Measurements from ENCODE around the gene HECTD4.

The HECTD4 gene

GRCh38 chr12:112167031-112167461 is 215.2 kb downstream of the HECTD4 start:
- Histone ChIP-seq H3K4me2 (ENCODE audit: low read length) (no peak overlapping the region), H3K79me2 (ENCODE audit: control insufficient read depth, low read length) (no peaks in the 10 kb centered on the region), H4K20me1 (ENCODE audit: control insufficient read depth, insufficient read depth, low read depth, low read length) (no peaks in the 10 kb centered on the region), H3K9me2 (replicated peaks; ENCODE audit: control insufficient read depth, low read length) (no peaks in the 10 kb centered on the region), H3K27ac (ENCODE audit: low read depth, low read length) (no peak overlapping the region), H3F3A (ENCODE audit: control insufficient read depth, insufficient read depth) (no peaks in the 10 kb centered on the region), H3K27me3 (ENCODE audit: control insufficient read depth, low read length) (no peaks in the 10 kb centered on the region), H3K4me3 (ENCODE audit: low read length) (no peak overlapping the region), H3K9me3 (ENCODE audit: control insufficient read depth, insufficient read depth, low read length) (no peaks in the 10 kb centered on the region), H3K36me3 (ENCODE audit: control insufficient read depth, low read length) (peaks cover 6% of the 10 kb centered on the region), H3K4me1 (ENCODE audit: control insufficient read depth, low read length) (no peaks in the 10 kb centered on the region)
- no peak for TF ChIP-seq EZH2phosphoT487 (IDR thresholded peaks at IDR 0.05; ENCODE audit: borderline replicate concordance, low read length)
- TF ChIP-seq CTCF (IDR thresholded peaks at IDR 0.05; ENCODE audit: low read depth, low read length, poor library complexity, severe bottlenecking) = no peak

- Histone ChIP-seq H3K4me2 (ENCODE audit: low read length) (no peak overlapping the region), H3F3A (ENCODE audit: control insufficient read depth, insufficient read depth) (no peaks in the 10 kb centered on the region), H3K36me3 (ENCODE audit: control insufficient read depth, low read length) (peaks cover 7% of the 10 kb centered on the region), H3K4me1 (ENCODE audit: control insufficient read depth, low read length) (no peaks in the 10 kb centered on the region), H3K4me3 (ENCODE audit: low read length) (no peak overlapping the region), H3K79me2 (ENCODE audit: control insufficient read depth, low read length) (no peaks in the 10 kb centered on the region), H3K27ac (ENCODE audit: low read depth, low read length) (no peak overlapping the region), H3K9me2 (replicated peaks; ENCODE audit: control insufficient read depth, low read length) (no peaks in the 10 kb centered on the region), H3K9me3 (ENCODE audit: control insufficient read depth, insufficient read depth, low read length) (no peaks in the 10 kb centered on the region), H3K27me3 (ENCODE audit: control insufficient read depth, low read length) (no peaks in the 10 kb centered on the region), H4K20me1 (ENCODE audit: control insufficient read depth, insufficient read depth, low read depth, low read length) (no peaks in the 10 kb centered on the region)
- TF ChIP-seq CTCF (IDR thresholded peaks at IDR 0.05; ENCODE audit: low read depth, low read length, poor library complexity, severe bottlenecking) = no peak
- TF ChIP-seq EZH2phosphoT487 (IDR thresholded peaks at IDR 0.05; ENCODE audit: borderline replicate concordance, low read length) = no peak
These were observed 215.9 kb downstream of the HECTD4 start for GRCh38 chr12:112166051-112167015.

- H4K20me1 ChIP-seq (ENCODE audit: control insufficient read depth, insufficient read depth, low read depth, low read length) = no peaks in the 10 kb centered on the region
- no peaks in the 10 kb centered on the region for H3K79me2 ChIP-seq (ENCODE audit: control insufficient read depth, low read length)
- H3K9me2 ChIP-seq (replicated peaks; ENCODE audit: control insufficient read depth, low read length) = no peaks in the 10 kb centered on the region
- no peak overlapping the region for H3K27ac ChIP-seq (ENCODE audit: low read depth, low read length)
- H3K4me2 ChIP-seq (ENCODE audit: low read length) = no peak overlapping the region
- H3K27me3 ChIP-seq (ENCODE audit: control insufficient read depth, low read length) = no peaks in the 10 kb centered on the region
- TF ChIP-seq EZH2phosphoT487 (IDR thresholded peaks at IDR 0.05; ENCODE audit: borderline replicate concordance, low read length) (no peak), CTCF (IDR thresholded peaks at IDR 0.05; ENCODE audit: low read depth, low read length, poor library complexity, severe bottlenecking) (no peak)
- H3K4me1 ChIP-seq (ENCODE audit: control insufficient read depth, low read length) = no peaks in the 10 kb centered on the region
- H3K9me3 ChIP-seq (ENCODE audit: control insufficient read depth, insufficient read depth, low read length) = no peaks in the 10 kb centered on the region
- no peaks in the 10 kb centered on the region for H3F3A ChIP-seq (ENCODE audit: control insufficient read depth, insufficient read depth)
- H3K36me3 ChIP-seq (ENCODE audit: control insufficient read depth, low read length) = peaks cover 11% of the 10 kb centered on the region
- no peak overlapping the region for H3K4me3 ChIP-seq (ENCODE audit: low read length)
These were observed 216.6 kb downstream of the HECTD4 start for GRCh38 chr12:112165624-112166023.
